CD4-positive, alpha-beta T cell treated with Interferon gamma for 1 hour (primary cell): ENCODE results near the gene NSFL1C.

Source experiments
- DNase-seq: peaks from one replicate; pipeline ENCODE4 v3.0.0-alpha.2; 2020

Gene NSFL1C

DNA sequence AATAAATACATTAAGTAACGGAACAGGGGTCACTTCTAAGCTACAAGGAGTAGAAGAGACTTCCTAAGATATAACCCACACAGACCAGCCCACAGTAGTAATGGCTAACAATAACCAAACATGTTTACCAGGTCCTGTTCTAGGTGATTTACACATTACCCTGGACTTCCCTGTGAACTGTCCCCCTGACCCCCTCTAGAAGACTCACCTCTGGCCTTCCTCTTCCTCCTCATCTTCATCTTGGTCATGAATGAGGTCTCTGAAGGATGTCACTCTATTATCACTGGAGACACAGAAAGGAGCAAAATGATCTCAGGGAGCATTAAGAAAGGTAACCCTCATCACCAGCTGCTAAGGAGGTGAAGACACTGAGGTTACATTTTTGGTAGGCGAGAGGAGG is 8.7 kb downstream of the NSFL1C start:
- DNase-seq, result no peak

DNA sequence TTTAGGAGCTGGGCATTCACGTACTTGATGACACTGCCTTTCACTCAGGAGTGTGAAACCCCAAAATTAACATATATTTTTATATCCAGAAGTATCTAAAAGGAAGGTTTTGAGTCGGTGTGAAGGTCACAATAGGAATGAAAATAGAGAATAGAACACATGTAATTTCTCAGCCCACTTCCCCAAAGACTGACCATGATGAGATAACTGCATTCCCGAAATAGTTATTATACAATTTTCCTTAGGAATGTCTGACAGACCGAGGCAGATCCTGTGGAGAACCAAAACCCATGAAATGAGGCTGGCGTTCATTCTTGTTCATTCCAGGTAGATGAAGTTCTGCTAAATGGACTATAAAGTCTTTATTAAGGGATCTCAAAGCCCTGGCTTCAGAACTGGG is 10.3 kb downstream of the NSFL1C start:
- no peak for DNase-seq

DNA sequence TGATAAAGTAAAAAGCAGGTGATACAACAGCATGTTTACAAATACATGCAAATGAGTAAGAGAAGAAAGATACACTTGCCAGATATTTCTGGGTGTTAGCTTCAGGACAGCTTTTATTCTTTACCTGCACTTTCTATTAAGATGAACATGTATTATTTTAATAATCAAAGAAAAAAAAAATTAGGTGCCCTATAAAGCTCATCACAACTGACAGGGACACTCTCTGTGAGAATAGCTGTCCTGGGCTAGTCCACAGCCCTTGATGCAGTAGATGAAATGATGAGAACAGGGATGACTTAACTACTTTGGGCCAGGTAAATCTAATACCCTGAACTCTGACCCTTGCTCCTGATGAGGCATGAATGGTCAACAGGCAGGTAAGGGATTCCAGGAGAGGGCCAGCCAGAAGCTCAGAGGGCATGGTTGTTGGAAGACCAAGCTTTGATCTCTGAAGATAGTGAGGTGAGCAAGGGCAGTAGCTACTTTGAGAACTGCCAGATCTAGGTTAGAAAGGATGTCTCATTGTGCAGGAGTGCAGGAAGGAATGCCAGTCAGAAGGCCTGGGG is 15.6 kb downstream of the NSFL1C start:
- no peak for DNase-seq

DNA sequence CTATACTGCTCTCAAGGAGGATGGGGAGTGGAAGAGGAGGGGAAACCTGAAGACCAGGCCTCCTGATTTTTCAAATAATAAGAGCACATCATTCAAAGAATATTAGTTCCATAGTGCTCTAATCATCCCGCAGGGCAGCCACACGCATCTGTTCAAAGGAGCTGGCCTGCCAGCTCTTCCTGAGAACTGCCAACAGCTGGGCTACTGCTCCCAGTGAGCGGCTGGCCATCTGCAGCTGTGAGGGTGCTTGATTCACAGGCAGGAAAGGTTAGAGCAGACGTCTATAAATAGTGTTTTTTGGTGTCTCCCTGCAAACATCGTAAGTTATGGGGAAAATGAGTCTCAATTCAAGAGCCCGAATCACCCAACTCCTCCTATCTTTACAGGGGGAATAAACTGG is 17.3 kb downstream of the NSFL1C start:
- no peak for DNase-seq

DNA sequence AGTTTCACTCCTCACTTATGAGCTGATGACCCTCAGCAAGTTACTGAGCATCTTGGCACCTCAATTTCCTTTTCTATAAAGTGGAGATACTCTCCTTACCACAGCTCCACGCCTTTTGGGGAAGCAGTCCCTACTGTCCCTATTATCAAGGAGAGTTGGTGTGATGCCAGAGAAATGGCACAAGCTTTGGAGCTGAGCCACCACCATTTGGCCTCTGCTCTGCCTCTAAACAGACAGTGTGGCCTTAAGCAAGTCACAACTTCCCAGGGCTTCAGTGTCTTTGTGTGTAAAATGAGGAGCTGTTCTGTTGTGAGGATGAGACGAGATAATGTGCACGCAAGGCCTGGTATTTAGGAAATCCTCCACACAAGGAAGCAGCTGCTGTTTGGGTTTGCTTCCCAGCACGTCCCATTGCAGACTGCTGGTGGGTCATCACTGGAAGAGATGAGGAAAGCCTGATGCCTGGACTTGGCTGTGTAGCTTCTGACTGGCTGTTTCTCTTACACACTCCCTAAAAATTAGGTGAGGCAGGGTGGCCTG is 18.5 kb downstream of the NSFL1C start:
- no peak for DNase-seq

DNA sequence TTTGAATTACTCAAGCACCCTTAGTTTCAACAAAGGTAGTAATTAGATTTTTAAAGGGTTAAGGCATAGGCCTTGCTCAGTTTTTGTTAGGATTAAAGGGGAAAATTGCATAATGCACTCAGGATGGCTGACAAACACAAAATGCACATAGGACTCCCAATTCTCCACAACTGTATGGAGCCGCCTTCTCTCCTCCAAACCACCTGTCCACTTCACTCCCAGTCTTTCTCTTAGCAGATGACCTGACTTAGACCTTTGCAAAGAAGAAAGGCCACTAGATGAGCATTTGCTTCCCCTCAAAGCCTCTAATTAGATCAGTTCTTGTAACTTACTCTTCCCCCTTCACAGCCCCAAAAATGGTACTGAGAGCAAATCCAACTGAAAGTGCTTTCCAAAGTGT is 20.1 kb downstream of the NSFL1C start:
- no peak for DNase-seq

DNA sequence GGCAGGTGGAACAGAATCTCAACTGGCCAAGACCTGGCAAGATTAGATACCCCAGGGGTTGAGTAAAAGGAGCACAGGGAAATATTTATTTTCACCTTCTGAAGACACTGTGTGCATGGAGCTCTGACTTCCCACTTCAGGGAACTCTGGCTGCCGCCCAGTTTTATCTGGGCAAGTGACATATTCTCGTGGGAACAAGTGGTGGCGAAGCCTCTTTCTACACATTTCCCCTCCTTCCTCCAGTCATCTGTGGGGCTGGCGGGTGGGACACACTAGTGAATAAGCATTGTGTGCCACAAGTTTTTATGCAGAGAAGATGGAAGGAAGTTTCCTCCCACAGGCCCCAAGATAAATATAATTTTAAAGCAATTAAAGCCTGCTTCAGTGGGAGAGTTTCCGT is 23.6 kb downstream of the NSFL1C start:
- DNase-seq, result no peak

DNA sequence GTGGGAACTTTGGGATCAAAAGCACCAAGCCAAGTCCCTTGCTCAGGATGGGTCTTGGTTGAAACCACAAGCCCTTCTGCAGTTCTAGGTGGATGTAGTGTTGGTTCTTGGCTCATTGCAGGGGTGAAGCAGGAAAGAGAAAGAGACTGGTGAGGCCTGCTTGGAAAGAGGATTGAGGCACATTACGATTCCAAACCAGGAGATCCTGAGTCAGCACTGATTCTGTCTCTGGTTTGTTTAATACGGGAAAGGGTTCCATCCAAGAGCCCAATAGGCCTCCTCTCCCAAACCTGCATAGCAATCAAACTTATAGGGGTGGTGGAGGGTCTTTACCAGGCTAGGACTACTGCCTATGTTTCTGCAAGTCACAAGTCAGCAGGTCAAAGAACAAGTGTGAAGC is 24.3 kb downstream of the NSFL1C start:
- DNase-seq, result no peak

DNA sequence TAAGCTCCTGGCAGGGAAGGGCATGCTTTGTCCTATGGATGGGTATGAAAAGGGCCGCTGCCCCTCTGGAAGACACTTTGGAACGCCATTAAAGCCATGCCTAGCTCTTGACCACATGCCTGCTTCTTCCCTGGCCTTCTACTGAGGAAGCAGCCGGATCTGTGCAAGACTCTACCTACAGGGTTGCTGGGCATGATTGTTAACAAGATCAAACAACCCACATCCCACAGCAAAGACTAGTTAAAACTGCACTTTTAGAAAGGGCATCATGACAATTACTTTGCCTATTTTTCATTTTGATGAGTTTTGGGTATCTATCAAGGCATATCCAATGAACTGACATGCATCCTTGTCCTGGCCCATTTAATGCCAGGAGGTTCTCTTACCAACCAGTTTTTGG is 25.5 kb downstream of the NSFL1C start:
- no peak for DNase-seq

DNA sequence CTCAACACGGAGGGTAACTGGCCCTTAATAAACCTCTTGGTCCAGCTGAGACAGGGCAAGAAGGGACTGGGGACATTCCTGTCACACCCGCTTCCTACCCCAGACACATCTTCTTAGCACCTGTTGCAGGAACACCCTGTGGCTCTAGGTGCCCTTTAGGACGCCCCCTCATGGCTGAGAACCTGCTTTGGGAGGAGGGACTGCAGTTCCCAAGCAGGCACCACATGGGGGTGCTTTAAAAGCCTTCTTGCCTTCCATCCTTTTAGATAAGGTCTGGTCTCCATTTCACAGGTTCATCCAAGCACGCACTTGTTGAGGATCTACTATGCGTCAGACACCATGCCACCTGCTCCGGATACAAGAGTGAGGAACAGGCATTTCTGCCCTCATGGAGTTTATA is 26.6 kb downstream of the NSFL1C start:
- DNase-seq, result peak; percentile 7

DNA sequence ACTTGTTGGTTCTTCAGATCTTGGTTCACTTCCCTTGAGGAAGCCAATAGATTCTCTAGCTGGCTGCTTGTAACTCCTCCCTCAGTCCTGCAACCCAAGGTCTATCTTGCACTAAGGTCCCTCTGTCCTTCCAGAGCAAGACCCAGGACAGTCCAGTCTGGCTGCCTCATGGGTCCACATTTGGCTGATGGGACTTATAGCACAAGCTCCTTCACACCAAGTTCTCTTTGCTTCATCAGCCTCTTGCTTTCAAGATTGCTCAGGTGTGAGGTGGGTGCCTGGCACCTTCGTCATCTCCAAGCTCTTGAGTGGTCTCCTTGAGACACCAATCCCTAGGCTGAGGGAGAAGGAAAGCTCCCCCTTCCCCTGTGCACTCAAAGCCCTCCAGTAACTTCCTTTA is 28.3 kb downstream of the NSFL1C start:
- DNase-seq, result no peak

DNA sequence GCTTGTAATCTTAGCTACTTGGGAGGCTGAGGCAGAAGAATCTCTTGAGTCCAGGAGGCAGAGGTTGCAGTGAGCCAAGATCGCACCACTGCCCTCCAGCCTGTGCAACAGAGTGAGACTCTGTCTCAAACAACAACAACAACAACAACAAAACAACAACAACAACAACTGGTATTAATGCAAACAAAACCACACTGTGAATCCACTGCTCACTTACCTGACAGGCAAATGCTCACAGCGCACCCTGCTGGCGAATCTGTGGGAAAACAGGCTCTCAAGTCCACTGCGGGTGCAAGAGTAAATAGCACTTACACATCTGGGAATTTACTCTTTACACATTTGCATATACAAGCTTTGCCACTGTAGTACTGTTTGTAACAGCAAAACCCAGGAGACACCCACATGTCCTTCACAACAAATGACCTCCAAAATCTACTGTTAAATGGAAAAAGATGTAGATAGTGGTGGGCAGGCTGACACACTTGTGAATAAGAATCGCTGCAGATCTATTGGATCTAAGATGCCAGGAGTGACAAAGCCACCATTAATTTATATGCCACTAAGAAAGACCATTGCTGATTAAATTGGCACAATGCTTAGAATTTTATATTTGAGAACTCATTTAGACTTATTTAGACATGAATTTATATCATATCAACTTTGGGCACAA is 29.3 kb downstream of the NSFL1C start:
- peak; percentile 78 for DNase-seq

DNA sequence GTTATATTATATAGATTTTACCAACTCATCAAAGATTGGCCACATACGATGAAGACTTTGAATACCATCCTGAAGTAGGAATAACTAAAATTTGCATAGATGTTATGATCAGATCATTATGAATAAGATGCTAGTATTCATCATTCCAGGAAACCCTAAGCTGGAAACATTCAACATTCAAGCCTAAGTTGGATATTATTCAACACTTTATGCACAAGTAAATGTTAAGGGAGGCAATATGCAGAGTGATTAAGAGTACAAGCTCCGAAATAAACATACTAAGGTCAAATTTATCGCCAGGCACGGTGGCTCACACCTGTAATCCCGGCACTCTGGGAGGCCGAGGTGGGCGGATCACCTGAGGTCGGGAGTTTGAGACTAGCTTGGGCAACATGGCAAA is 30.4 kb downstream of the NSFL1C start:
- no peak for DNase-seq

DNA sequence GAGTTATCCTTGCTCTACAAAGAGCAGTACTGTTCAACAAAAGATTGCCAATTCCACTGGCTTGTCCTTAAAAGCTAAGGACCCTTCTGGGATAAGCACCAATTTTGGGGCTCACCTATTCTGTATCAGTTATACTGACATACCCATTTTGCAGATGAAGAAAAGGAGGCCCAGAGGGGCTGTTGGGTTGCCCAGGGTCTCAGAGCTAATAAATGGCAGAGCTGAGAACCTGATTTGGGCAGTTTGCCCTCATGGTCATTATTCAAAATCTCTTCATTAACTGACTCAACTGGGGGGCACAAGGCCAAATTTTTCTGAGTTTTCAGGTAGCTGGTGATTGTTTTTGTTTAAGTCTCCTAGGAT is 31.3 kb downstream of the NSFL1C start:
- DNase-seq, result no peak

DNA sequence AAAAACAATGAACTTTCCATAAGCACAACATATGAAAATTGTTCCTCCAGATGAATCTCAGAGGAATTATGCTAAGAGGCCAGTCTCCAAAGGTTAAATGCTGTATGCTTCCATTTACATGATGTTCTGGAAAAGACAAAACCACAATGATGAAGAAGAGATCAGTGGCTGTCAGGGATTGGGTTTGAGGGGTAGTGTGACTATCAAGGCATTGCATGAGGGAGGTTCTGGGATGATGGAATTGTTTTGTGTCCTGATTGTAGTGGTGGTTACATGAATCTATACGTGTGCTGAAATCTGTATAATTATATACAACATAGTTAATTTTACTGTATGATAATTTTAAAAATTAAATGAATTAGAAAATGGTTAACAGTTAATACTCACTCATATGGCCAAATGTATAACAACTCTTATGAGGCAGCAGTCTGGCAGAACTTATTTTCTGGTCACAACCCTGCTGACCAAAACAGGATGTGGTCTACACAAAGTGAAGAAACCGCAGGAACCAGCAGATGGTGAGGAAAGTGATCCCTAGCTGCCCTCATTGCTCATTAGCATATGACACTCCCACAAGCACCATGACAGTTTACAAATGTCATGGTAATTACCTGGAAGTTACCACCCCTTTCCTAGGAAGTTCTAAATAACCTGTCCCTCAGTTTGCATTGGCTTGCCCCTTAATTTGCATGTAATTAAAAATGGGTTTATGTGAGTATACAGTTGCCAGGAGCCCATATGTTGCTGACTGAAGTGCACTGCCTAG is 31.9 kb downstream of the NSFL1C start:
- DNase-seq, result peak; percentile 75

DNA sequence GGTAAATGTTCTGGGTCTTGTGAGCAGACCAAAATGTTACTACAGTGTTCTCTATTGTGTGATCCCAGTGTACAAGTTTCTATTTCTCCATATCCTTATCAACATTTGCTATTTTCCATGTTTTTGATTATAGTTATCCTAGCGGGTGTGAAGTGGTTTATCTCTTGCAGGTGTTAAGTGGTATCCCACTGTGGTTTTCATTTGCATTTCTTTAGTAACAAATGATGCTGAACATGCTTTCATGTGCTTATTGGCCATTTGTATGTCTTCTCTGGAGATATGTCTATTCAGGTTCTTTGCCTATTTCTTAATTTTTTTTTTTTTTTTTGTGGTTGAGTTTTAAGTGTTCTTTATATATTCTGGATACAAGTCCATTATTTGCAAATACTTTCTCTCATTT is 35.5 kb downstream of the NSFL1C start:
- DNase-seq, result no peak

DNA sequence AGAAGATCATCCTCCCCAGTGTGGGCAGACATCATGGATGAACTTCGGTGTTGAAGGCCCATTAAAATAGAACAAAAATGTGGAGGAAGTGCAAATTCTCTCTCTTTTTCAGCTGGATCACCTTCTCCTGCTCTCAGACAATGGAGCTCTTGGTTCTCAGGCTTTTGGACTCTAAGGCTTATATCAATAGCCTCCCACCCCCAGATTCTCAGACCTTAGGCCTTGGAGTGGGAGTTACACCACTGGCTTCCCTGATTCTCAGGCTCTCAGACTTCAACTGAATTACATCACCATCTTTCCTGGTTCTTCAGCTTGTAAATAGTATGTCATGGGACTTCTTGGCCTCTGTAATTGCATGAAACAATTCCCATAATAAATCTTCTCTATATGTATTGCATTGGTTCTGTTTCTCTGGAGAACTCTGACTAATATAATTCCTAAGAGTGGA is 36.6 kb downstream of the NSFL1C start:
- no peak for DNase-seq

DNA sequence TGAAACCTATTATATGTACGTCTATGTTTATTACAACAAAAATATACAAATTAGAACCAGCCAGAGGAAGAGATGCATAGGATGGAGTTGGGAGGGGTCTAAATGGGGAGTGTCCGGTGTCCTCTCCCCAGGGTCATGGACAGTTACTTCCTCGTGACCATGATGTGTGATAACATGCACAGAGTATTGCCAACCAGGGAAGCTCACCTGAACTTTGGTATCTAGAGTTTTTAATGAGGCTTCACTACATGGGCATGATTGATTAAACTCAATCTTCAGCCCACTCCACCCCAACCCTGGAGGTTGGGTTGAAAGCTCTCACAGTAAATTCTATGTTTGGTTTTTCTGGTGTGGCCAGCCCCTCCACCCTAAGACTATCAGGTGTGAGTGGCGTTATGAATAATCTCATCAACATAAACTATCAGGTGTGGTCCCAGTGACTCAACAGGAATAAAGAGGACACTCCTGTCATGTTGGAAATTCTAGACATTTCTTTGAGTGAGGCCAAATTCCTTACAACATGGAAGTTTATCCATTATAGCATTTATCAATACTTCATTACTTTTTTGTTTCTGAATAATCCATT is 37.4 kb downstream of the NSFL1C start:
- no peak for DNase-seq

DNA sequence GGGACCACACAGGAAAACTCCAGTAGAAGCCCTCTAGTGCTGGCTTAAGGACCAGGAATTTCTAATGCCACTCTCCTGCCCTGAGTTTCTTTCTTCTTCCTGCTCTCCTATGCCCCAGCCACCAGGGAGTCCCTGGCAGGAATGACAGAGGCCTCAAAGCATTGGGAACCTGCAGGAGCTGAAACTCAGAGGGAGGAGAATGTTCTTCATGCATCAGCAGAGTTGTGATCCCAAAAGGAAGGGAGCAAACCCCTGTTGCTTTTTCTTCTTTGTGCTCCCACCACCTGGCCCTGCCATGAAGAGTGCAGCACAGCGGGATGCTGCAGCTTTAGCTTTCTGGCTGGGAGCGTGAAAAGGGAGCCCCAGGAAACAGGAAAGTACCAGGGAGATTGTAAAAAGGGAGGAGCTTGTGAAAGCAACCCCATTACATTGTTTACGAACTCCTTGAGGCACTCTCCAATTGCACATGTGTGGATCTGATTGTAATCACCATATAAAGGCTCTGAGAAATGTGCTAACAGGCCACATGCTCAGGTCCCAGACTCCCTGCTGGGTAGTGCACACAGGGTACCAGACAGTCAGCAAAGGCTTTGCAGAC is 39.1 kb downstream of the NSFL1C start:
- DNase-seq, result no peak

DNA sequence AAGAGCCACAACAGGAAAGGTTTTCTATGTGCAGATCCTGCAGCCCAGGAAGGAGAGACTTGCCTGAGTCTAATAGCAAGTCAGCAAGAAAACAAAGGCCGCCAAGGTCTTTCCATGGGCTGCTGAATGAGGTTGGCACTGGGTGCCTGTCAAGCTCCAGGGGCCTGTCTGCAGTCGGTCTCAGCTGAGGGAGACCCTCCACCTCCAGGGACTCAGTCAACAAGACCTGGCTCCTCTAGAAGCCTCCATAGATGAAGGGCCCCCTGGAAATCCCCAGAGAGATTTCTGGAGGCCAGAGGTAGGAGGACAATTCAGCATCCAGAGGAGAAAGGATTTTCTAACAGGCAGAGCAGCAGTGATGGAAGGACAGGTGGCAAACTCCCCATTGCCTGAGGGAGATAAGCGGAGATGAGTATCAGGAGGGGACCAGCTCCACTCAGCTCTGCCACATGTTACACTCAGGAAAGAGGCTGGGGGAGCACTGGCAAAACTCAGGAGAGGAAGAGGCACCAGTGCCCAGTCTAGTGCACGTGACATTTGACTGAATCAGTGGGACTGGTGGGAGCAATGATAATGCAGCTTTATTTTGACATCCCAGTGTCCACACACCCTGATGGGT is 40.3 kb downstream of the NSFL1C start:
- DNase-seq, result no peak

DNA sequence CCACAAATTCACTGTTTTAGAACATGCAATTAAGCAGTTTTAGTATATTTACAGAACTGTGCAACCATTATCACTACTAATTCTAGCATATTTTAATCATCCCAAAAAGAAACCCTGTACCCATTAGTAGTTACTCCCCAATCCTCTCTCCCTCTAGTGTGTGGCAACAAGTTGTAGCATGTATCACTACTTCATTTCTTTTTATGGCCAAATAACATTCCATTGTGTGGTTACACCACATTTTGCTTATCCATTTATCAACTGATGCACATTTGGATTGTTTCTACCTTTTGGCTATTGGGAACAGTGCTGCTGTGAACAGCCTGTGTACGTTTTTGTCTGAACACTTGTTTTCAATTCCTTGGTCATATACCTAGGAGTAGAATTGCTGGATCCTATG is 42.3 kb downstream of the NSFL1C start:
- no peak for DNase-seq

DNA sequence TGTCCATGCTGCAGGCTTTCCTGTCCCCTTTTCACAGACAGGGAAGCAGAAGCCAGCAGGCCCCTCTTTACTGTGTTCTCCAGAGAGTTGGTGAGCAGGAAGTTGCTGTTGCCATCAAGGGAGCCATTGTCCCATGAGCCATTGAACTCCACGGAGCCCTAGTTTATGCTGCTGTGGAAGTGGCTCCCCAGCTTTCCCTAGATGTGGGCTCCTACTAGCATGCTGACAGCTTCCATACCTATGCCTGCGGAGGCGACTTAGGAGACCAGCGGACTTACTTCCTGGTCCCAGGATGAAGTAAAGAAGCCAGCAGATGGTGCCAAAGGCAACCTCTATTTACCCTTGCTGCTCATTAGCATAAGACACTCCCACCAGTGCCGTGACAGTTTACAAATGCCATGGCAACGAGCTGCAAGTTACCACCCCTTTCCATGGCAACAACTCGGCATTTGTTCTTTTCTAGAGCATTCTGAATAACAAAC is 43.0 kb downstream of the NSFL1C start:
- peak; percentile 40 for DNase-seq

DNA sequence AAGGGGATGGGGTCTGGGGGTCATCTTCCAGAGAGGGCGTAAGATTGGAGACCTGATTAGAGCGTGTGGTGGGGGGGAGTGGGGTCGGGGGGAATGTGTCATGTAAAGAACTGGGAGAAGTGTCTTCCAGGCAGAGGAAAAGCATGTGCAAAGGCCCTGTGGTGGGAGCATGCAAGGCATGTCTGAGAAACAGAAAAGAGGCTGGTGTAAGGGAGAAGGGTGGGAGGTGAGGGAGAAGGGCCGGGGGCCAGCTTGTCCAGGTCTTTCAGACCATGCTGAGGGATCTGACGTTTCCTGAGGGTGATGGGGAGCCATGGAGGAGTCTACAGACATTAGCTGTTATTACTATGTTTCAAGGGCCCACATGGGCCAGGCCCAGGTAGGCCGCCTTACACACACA is 43.4 kb downstream of the NSFL1C start:
- no peak for DNase-seq
